GM23338 (cell line): ENCODE data around the gene ANO1. TPM values are rescaled to one million over a fixed set of nuclear protein-coding genes. Genes with fewer than 3 reads are reported as not detected.

ENCODE experiments used
- CREB1 ChIP-seq: fragments of 250-450 bp; sonication (Bioruptor Pico); IDR thresholded peaks from 2 replicates; pipeline ENCODE4 v1.5.0; 2020; ENCODE audit warnings: low read depth, mild to moderate bottlenecking, moderate library complexity
- EZH2 ChIP-seq: fragments of 200-600 bp; sonication (generic); IDR thresholded peaks from one replicate; pipeline ENCODE4 v1.8.0; 2017; ENCODE audit warnings: antibody characterized with exemption, mild to moderate bottlenecking, low read depth; ENCODE audit not compliant: unreplicated experiment
- EZH2phosphoT487 ChIP-seq: fragments of 200-600 bp; sonication (generic); IDR thresholded peaks from one replicate; pipeline ENCODE4 v1.8.1; 2018; ENCODE audit warnings: antibody characterized with exemption; ENCODE audit not compliant: unreplicated experiment
- JUNB ChIP-seq: IDR thresholded peaks from one replicate; pipeline ENCODE4 v1.6.1; 2016; ENCODE audit warnings: antibody characterized with exemption; ENCODE audit not compliant: unreplicated experiment
- STAT1 ChIP-seq: IDR thresholded peaks from one replicate; pipeline ENCODE4 v1.6.1; 2016; ENCODE audit warnings: antibody characterized with exemption; ENCODE audit not compliant: unreplicated experiment
- ZNF331 ChIP-seq: fragments of 250-450 bp; sonication (Bioruptor Pico); IDR thresholded peaks from 2 replicates; pipeline ENCODE4 v1.5.0; 2020; ENCODE audit warnings: low read depth, mild to moderate bottlenecking, moderate library complexity
- polyA plus RNA-seq: library from polyadenylated mRNA; unstranded; fragments of >200 nt; fragmentation: Nextera tagmentation; extraction: Ambion mirVana; gene quantifications from 2 replicates; pipeline ENCODE4 v1.2.1, GENCODE V29; 2016
- total RNA-seq: library from RNA; depleted of rRNA; stranded (reverse); fragments of >200 nt; shearing (Covaris generic); gene quantifications from 2 replicates; pipeline ENCODE4 v1.2.3, GENCODE V29; 2014
- TF ChIP-seq, protein P1 (sequence below): fragments of 250-450 bp; sonication (Bioruptor Pico); IDR thresholded peaks from 2 replicates; pipeline ENCODE4 v1.5.0; 2020; ENCODE audit warnings: mild to moderate bottlenecking, moderate library complexity
- TF ChIP-seq, protein P2 (sequence below), 2 experiments: fragments of 200-600 bp in 1 of 2; sonication (generic) in 1 of 2; conservative IDR thresholded peaks; 2 replicates each; pipeline versions ENCODE4 v1.5.1 to v1.6.1; 2016 to 2017; ENCODE audit warnings: antibody characterized with exemption in 2 of 2, low read depth in 2 of 2, mild to moderate bottlenecking in 2 of 2, moderate library complexity in 1 of 2
- TF ChIP-seq, protein P3 (sequence below): IDR thresholded peaks from one replicate; pipeline ENCODE4 v1.6.1; 2018; ENCODE audit warnings: antibody characterized with exemption; ENCODE audit not compliant: unreplicated experiment

Gene ANO1
- total and polyA plus RNA-seq, 2 experiments from 2014 or later, result 1.4 to 3.4 TPM

DNA sequence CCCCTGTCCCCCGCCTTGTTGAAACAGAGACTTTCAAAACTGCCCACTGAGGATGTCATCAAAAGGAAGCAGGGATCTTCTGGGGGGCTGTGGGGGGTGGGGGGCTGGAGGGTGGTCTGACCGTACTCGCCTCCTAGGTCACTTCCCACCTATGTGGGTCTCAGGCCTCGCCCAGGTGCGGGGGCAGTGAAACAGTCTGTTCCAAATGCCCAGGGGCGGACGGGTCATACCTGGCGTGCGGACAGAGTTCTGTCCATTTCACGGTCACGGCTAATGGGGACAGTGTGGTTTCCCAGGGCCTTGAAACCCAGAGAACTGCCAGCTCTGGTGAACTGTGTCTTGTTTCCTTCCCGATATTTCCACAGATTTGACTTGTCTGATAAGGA, 27.2 kb downstream of the ANO1 start (continued):
- TF ChIP-seq, protein P1, sequence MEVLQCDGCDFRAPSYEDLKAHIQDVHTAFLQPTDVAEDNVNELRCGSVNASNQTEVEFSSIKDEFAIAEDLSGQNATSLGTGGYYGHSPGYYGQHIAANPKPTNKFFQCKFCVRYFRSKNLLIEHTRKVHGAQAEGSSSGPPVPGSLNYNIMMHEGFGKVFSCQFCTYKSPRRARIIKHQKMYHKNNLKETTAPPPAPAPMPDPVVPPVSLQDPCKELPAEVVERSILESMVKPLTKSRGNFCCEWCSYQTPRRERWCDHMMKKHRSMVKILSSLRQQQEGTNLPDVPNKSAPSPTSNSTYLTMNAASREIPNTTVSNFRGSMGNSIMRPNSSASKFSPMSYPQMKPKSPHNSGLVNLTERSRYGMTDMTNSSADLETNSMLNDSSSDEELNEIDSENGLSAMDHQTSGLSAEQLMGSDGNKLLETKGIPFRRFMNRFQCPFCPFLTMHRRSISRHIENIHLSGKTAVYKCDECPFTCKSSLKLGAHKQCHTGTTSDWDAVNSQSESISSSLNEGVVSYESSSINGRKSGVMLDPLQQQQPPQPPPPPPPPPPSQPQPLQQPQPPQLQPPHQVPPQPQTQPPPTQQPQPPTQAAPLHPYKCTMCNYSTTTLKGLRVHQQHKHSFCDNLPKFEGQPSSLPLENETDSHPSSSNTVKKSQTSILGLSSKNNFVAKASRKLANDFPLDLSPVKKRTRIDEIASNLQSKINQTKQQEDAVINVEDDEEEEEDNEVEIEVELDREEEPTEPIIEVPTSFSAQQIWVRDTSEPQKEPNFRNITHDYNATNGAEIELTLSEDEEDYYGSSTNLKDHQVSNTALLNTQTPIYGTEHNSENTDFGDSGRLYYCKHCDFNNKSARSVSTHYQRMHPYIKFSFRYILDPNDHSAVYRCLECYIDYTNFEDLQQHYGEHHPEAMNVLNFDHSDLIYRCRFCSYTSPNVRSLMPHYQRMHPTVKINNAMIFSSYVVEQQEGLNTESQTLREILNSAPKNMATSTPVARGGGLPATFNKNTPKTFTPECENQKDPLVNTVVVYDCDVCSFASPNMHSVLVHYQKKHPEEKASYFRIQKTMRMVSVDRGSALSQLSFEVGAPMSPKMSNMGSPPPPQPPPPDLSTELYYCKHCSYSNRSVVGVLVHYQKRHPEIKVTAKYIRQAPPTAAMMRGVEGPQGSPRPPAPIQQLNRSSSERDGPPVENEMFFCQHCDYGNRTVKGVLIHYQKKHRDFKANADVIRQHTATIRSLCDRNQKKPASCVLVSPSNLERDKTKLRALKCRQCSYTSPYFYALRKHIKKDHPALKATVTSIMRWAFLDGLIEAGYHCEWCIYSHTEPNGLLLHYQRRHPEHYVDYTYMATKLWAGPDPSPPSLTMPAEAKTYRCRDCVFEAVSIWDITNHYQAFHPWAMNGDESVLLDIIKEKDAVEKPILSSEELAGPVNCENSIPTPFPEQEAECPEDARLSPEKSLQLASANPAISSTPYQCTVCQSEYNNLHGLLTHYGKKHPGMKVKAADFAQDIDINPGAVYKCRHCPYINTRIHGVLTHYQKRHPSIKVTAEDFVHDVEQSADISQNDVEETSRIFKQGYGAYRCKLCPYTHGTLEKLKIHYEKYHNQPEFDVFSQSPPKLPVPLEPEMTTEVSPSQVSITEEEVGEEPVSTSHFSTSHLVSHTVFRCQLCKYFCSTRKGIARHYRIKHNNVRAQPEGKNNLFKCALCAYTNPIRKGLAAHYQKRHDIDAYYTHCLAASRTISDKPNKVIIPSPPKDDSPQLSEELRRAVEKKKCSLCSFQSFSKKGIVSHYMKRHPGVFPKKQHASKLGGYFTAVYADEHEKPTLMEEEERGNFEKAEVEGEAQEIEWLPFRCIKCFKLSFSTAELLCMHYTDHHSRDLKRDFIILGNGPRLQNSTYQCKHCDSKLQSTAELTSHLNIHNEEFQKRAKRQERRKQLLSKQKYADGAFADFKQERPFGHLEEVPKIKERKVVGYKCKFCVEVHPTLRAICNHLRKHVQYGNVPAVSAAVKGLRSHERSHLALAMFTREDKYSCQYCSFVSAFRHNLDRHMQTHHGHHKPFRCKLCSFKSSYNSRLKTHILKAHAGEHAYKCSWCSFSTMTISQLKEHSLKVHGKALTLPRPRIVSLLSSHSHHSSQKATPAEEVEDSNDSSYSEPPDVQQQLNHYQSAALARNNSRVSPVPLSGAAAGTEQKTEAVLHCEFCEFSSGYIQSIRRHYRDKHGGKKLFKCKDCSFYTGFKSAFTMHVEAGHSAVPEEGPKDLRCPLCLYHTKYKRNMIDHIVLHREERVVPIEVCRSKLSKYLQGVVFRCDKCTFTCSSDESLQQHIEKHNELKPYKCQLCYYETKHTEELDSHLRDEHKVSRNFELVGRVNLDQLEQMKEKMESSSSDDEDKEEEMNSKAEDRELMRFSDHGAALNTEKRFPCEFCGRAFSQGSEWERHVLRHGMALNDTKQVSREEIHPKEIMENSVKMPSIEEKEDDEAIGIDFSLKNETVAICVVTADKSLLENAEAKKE (CRISPR knock-in tag), result no peak
- TF ChIP-seq CREB1 (CRISPR knock-in tag), result no peak
- TF ChIP-seq ZNF331 (CRISPR knock-in tag), result no peak
- TF ChIP-seq, protein P2, sequence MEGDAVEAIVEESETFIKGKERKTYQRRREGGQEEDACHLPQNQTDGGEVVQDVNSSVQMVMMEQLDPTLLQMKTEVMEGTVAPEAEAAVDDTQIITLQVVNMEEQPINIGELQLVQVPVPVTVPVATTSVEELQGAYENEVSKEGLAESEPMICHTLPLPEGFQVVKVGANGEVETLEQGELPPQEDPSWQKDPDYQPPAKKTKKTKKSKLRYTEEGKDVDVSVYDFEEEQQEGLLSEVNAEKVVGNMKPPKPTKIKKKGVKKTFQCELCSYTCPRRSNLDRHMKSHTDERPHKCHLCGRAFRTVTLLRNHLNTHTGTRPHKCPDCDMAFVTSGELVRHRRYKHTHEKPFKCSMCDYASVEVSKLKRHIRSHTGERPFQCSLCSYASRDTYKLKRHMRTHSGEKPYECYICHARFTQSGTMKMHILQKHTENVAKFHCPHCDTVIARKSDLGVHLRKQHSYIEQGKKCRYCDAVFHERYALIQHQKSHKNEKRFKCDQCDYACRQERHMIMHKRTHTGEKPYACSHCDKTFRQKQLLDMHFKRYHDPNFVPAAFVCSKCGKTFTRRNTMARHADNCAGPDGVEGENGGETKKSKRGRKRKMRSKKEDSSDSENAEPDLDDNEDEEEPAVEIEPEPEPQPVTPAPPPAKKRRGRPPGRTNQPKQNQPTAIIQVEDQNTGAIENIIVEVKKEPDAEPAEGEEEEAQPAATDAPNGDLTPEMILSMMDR (conservative IDR thresholded peaks at IDR 0.05; ENCODE audit: low read depth in 2 of 2), result no peak
- TF ChIP-seq EZH2phosphoT487, result no peak
- no peak for TF ChIP-seq JUNB
- no peak for TF ChIP-seq EZH2
- TF ChIP-seq STAT1, result no peak
- TF ChIP-seq, protein P3, sequence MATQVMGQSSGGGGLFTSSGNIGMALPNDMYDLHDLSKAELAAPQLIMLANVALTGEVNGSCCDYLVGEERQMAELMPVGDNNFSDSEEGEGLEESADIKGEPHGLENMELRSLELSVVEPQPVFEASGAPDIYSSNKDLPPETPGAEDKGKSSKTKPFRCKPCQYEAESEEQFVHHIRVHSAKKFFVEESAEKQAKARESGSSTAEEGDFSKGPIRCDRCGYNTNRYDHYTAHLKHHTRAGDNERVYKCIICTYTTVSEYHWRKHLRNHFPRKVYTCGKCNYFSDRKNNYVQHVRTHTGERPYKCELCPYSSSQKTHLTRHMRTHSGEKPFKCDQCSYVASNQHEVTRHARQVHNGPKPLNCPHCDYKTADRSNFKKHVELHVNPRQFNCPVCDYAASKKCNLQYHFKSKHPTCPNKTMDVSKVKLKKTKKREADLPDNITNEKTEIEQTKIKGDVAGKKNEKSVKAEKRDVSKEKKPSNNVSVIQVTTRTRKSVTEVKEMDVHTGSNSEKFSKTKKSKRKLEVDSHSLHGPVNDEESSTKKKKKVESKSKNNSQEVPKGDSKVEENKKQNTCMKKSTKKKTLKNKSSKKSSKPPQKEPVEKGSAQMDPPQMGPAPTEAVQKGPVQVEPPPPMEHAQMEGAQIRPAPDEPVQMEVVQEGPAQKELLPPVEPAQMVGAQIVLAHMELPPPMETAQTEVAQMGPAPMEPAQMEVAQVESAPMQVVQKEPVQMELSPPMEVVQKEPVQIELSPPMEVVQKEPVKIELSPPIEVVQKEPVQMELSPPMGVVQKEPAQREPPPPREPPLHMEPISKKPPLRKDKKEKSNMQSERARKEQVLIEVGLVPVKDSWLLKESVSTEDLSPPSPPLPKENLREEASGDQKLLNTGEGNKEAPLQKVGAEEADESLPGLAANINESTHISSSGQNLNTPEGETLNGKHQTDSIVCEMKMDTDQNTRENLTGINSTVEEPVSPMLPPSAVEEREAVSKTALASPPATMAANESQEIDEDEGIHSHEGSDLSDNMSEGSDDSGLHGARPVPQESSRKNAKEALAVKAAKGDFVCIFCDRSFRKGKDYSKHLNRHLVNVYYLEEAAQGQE, result no peak
